ENCODE data around the gene GALNT10.
A peak's percentile ranks its signal among the peaks of the same experiment; 100 is the strongest.

GALNT10 gene

GRCh38 chr5:154203798-154204578 is 13.5 kb downstream of the GALNT10 start:
- no peak for DNase-seq

GRCh38 chr5:154205441-154206117 is 15.0 kb downstream of the GALNT10 start:
- DNase-seq: no peak

GRCh38 chr5:154206311-154206710 is 15.8 kb downstream of the GALNT10 start:
- no peak for DNase-seq

GRCh38 chr5:154207204-154207603 is 16.7 kb downstream of the GALNT10 start:
- no peak for DNase-seq

- no peak for DNase-seq
Measured at GRCh38 chr5:154209591-154210081, 19.1 kb downstream of the GALNT10 start.

GRCh38 chr5:154210163-154210562 is 19.6 kb downstream of the GALNT10 start:
- DNase-seq: no peak

GRCh38 chr5:154211641-154212390 is 21.3 kb downstream of the GALNT10 start:
- no peak for DNase-seq

- DNase-seq: no peak
Measured at GRCh38 chr5:154213592-154213991, 23.1 kb downstream of the GALNT10 start.

GRCh38 chr5:154214371-154215106 is 24.0 kb downstream of the GALNT10 start:
- no peak for DNase-seq

- no peak for DNase-seq
Measured at GRCh38 chr5:154215571-154216325, 25.2 kb downstream of the GALNT10 start.

- no peak for DNase-seq
Measured at GRCh38 chr5:154217462-154217861, 26.9 kb downstream of the GALNT10 start.

GRCh38 chr5:154218786-154219185 is 28.3 kb downstream of the GALNT10 start:
- DNase-seq: no peak

- no peak for DNase-seq
Measured at GRCh38 chr5:154220625-154221024, 30.1 kb downstream of the GALNT10 start.

GRCh38 chr5:154221371-154221896 is 30.9 kb downstream of the GALNT10 start:
- peak; percentile 66 for DNase-seq

GRCh38 chr5:154222414-154222813 is 31.9 kb downstream of the GALNT10 start:
- DNase-seq: no peak

- DNase-seq: no peak
Measured at GRCh38 chr5:154223320-154223719, 32.8 kb downstream of the GALNT10 start.

GRCh38 chr5:154227090-154227489 is 36.6 kb downstream of the GALNT10 start:
- no peak for DNase-seq

- DNase-seq: no peak
Measured at GRCh38 chr5:154228696-154229095, 38.2 kb downstream of the GALNT10 start.

GRCh38 chr5:154230526-154230925 is 40.0 kb downstream of the GALNT10 start:
- DNase-seq: no peak

- no peak for DNase-seq
Measured at GRCh38 chr5:154234551-154234950, 44.0 kb downstream of the GALNT10 start.

GRCh38 chr5:154236011-154236410 is 45.5 kb downstream of the GALNT10 start:
- no peak for DNase-seq

All from CD4-positive, alpha-beta T cell treated with Interleukin-10 for 1 hour (primary cell).